ENCODE measurements around the gene CCDC71L.
"Not testable (repeated sequence)": the region's sequence is repeated elsewhere in the genome, so short reads cannot be mapped to it uniquely, and the experiment has no call there.

GRCh38 chr7:106709604-106710003 lies 48.6 kb upstream of the CCDC71L start:
- TF ChIP-seq CTCF (IDR thresholded peaks at IDR 0.05; ENCODE audit: poor library complexity); EZH2 (IDR thresholded peaks at IDR 0.05; ENCODE audit: borderline replicate concordance): not testable (repeated sequence)

All from hepatocyte (in vitro differentiated cells).